Skin of body (tissue), 2 donors: ENCODE results near the gene LARP4. TPM values are rescaled to one million over a fixed set of nuclear protein-coding genes. Genes with fewer than 3 reads are reported as not detected.
"Not testable (repeated sequence)": the region's sequence is repeated elsewhere in the genome, so short reads cannot be mapped to it uniquely, and the experiment has no call there.

ENCODE experiments used
- DNase-seq: peaks from one replicate; lab custom pipeline; 2025; lab: John Stamatoyannopoulos, UW
- total RNA-seq: library from RNA; depleted of rRNA; stranded (reverse); fragments of >200 nt; gene quantifications from one replicate; pipeline ENCODE4 v1.2.3, GENCODE V29; 2014

Gene LARP4
- total RNA-seq, 1 donor from 2014 or later, result 55.7 TPM

- no peak for DNase-seq
These were observed 81.9 kb downstream of the LARP4 start for GRCh38 chr12:50482571-50482970.

- no peak for DNase-seq
These were observed 82.8 kb downstream of the LARP4 start for GRCh38 chr12:50483488-50483887.

GRCh38 chr12:50488801-50489200 is 88.1 kb downstream of the LARP4 start:
- DNase-seq, result no peak

- DNase-seq, result not testable (repeated sequence)
These were observed 97.4 kb downstream of the LARP4 start for GRCh38 chr12:50498119-50498518.

GRCh38 chr12:50504798-50505674 is 104.4 kb downstream of the LARP4 start, which contains the start of gene DIP2B:
TSS of gene DIP2B (plus strand) at chr12:50504985. CDS start at chr12:50505141, 156 bp downstream.
- peak; percentile 87 for DNase-seq

- DNase-seq, result no peak
These were observed 105.2 kb downstream of the LARP4 start for GRCh38 chr12:50505675-50506530.

- DNase-seq, result no peak
These were observed 106.2 kb downstream of the LARP4 start for GRCh38 chr12:50506753-50507473.

- DNase-seq, result no peak
These were observed 106.8 kb downstream of the LARP4 start for GRCh38 chr12:50507474-50507838.

- no peak for DNase-seq
These were observed 107.2 kb downstream of the LARP4 start for GRCh38 chr12:50507930-50508329.

- no peak for DNase-seq
These were observed 107.7 kb downstream of the LARP4 start for GRCh38 chr12:50508414-50508813.

- DNase-seq, result no peak
These were observed 108.4 kb downstream of the LARP4 start for GRCh38 chr12:50508970-50509663.

GRCh38 chr12:50514526-50515276 is 114.0 kb downstream of the LARP4 start:
- no peak for DNase-seq

GRCh38 chr12:50515587-50515986 is 114.9 kb downstream of the LARP4 start:
- no peak for DNase-seq

GRCh38 chr12:50517421-50518048 is 116.8 kb downstream of the LARP4 start:
- no peak for DNase-seq

GRCh38 chr12:50518090-50518489 is 117.4 kb downstream of the LARP4 start:
- no peak for DNase-seq

- no peak for DNase-seq
These were observed 118.7 kb downstream of the LARP4 start for GRCh38 chr12:50519353-50519752.

GRCh38 chr12:50520416-50521207 is 119.9 kb downstream of the LARP4 start:
- no peak for DNase-seq

GRCh38 chr12:50521781-50522180 is 121.1 kb downstream of the LARP4 start:
- DNase-seq, result not testable (repeated sequence)

- DNase-seq, result no peak
These were observed 123.1 kb downstream of the LARP4 start for GRCh38 chr12:50523772-50524171.
